Measurements from ENCODE around the gene GRM2.

- TF ChIP-seq CTCF (IDR thresholded peaks at IDR 0.05) (no peak), POLR2A (IDR thresholded peaks at IDR 0.05) (no peak)
Measured at GRCh38 chr3:51688206-51688600, 18.7 kb upstream of the GRM2 start.

Measured in adrenal gland (tissue), 5 donors.